SU-DHL-6 (cell line): ENCODE data around the gene TDRD9.

Experiments used
- EZH2phosphoT487 ChIP-seq: fragments of 200-600 bp; sonication (generic), shearing (Covaris generic); conservative IDR thresholded peaks from 2 replicates; pipeline ENCODE4 v1.6.1; 2018; ENCODE audit warnings: mild to moderate bottlenecking, antibody characterized with exemption, low read length, moderate library complexity, mixed read lengths
- TF ChIP-seq, protein P1 (sequence below): fragments of 200-600 bp; sonication (generic); IDR thresholded peaks from one replicate; pipeline ENCODE4 v1.5.1; 2017; ENCODE audit warnings: antibody characterized with exemption, mild to moderate bottlenecking, low read length, moderate library complexity; ENCODE audit not compliant: insufficient read depth, poor library complexity, severe bottlenecking

DNA sequence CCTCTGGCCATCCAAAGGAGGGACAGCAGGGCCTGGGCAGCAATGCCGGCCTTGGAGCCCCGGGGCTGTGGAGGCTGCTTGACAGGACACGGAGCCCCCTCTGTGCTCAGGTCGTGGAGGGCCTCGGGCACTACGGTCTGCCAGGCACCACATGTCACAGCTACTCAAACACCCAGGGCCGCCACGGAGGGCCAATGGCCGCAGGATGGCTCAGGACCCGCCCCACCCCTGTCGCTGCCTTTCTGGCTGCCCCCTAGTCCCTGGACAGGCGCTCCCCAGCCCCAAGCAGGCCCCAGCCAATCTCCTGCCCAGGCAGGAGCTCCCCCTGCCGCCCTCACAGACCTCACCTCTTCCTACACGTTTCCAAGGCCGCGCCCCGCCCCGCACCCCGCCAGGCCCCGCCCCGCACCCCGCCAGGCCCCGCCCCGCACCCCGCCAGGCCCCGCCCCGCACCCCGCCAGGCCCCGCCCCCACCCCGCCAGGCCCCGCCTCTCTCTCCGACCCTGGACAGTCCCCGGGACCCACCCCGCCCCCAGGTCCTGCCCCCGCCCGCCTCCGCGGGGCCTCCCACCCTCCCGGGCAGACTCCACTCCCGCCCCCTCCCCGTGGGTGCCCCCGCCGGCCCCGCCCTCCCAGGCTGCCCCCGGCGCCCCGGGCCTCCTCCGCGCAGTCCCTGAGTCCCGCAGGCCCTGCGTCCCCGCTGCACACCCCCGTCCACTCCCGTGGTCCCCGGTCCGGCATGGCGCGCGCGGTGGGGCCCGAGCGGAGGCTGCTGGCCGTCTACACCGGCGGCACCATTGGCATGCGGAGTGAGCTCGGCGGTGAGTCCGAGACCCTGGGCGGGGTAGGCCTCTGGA is 157.0 kb downstream of the TDRD9 start, which contains the start of gene ASPG:
- TF ChIP-seq, protein P1, sequence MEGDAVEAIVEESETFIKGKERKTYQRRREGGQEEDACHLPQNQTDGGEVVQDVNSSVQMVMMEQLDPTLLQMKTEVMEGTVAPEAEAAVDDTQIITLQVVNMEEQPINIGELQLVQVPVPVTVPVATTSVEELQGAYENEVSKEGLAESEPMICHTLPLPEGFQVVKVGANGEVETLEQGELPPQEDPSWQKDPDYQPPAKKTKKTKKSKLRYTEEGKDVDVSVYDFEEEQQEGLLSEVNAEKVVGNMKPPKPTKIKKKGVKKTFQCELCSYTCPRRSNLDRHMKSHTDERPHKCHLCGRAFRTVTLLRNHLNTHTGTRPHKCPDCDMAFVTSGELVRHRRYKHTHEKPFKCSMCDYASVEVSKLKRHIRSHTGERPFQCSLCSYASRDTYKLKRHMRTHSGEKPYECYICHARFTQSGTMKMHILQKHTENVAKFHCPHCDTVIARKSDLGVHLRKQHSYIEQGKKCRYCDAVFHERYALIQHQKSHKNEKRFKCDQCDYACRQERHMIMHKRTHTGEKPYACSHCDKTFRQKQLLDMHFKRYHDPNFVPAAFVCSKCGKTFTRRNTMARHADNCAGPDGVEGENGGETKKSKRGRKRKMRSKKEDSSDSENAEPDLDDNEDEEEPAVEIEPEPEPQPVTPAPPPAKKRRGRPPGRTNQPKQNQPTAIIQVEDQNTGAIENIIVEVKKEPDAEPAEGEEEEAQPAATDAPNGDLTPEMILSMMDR, result no peak
- TF ChIP-seq EZH2phosphoT487, result no peak
